Activated CD4-positive, alpha-beta T cell treated with anti-CD3 and anti-CD28 coated beads, Interleukin-2, amount 50 U/mL, for 16 hours (primary cell): Measurements from ENCODE around the gene SEC14L1.

Source experiments
- DNase-seq: peaks from one replicate; pipeline ENCODE4 v3.0.0-alpha.2; 2020

The SEC14L1 gene

DNA sequence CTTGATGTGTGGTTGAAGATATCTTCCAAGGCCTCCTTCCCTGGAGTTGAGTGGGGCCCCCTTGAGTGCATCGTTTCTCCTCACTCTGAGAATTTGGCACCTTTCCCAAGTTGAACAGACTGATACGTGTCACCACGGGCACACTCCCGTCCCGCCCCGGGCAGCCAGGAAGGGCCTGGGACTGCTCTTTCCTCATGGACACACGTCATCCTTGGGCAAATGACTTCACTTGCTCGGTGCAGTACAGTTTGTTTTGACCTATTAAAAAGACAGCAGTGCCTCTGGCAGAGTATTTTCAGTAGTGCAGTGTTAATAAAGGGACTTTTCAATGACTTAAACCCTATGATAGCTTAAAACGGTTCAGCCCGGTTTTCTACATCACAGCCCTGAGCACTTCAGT is 59.9 kb downstream of the SEC14L1 start:
- no peak for DNase-seq

DNA sequence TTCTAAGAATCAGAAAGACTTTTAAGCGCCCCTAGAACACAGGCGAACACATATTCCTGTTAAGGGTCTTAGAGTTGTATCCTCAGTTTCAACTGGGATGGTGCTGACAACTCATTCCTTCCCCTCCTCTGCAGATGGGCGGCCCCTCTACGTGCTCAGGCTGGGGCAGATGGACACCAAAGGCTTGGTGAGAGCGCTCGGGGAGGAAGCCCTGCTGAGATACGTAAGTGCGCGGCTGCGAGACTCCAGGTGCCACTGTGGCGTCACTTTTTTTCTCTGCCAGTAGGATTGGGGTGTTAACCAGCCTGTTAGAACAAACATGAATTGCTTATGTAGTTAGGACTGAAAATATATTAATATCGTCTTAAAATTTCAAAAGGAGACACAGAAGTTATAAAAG is 62.7 kb downstream of the SEC14L1 start:
- no peak for DNase-seq

- DNase-seq = no peak
Observed at GRCh38 chr17:77203846-77204245, 63.1 kb downstream of the SEC14L1 start.

DNA sequence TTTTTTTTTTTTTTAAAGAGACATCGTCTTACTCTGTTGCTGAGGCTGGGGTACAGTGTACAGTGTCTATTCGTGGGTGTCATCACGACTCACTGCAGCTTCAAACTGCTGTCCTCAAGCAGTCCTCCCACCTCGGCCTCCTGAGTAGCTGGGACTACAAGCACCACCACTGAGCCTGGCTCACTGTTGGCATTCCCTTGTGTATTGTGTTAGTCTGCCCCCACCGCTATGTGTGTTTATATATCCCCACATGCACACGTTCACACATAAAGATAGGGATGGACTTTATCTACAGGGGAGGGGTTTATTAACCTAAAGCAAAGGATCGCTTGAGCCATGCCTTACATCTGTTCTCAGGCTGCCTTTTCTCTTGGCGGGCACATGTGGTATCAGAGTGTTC is 63.8 kb downstream of the SEC14L1 start:
- DNase-seq = no peak

GRCh38 chr17:77205396-77206125 is 64.8 kb downstream of the SEC14L1 start:
- DNase-seq = no peak

DNA sequence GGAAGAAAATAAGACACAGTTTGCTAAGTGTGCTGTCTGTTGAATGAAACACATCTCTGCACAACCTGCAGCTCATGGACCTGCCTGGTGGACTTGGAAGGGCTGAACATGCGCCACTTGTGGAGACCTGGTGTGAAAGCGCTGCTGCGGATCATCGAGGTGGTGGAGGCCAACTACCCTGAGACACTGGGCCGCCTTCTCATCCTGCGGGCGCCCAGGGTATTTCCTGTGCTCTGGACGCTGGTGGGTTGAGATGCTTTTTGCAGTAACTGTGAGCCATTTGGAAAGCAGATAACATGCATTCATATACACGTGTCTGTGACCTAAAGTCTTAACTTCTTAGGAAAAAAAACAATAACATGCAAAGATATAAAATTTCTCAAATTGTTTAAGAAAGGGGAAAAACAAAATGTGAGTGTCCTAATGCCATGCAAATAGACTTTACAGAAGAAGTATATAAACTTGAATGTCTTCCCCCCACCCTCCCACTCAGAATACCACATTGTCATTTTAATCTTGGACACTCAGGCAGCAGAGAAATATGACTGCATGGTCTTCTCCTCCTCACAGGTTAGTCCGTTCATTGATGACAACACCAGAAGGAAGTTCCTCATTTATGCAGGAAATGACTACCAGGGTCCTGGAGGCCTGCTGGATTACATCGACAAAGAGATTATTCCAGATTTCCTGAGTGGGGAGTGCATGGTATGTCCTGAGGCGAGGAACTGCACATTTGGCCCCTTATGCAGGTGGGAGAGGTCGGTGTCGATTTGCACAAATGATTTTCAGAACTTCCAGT is 65.6 kb downstream of the SEC14L1 start:
- DNase-seq = no peak

DNA sequence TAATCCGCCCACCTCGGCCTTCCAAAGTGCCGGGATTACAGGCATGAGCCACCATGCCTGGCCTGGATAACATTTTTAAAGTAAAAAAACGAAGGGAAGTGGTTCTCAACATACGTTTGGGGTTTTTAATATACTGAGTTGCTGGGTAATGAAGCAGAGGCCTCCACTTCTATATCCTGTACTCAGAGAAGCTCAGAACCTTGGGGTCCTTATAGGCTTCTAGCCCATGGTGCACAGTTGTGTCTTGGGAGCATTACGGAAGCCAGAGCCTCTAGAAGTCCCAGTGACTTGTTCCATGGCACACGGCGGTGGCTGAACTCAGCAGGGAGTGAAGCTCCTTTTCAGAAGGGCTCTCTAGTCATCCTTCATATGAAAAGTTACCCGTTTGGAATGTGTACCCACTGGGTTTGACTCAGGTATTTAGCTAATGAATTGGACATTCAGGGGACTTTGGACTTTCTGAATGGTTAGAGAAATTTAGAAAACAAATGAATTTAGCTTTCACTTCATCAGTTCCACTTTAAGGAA is 67.0 kb downstream of the SEC14L1 start:
- DNase-seq = no peak

DNA sequence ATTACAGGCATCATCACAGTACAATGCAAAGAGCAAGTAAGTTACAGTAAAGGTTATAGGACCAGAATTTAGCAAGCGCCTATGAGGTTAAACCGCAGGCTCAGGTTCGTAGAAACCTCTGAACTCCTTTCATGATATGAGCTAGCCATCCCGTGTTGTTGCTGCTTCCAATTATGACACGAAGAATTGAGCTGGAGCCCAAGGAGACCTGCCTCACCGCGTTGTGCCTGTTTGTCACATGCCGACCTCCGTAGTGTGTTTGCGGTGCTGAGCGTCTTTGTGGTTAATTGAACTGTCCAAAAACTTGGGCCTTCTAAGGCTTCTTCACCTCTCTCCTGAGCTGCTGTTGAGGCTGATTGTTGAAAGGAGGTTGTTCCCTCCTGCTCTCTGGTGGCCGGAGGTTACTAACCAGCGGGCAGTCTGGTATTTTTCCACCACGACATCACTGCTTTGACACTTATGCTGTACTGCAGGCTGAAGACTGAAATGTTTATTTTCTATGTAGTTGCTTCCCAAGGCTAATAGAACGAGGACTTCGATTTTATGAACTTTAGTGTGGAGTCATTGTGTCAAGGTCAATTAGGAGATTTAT is 67.5 kb downstream of the SEC14L1 start:
- no peak for DNase-seq

GRCh38 chr17:77208856-77209255 is 68.1 kb downstream of the SEC14L1 start:
- no peak for DNase-seq

DNA sequence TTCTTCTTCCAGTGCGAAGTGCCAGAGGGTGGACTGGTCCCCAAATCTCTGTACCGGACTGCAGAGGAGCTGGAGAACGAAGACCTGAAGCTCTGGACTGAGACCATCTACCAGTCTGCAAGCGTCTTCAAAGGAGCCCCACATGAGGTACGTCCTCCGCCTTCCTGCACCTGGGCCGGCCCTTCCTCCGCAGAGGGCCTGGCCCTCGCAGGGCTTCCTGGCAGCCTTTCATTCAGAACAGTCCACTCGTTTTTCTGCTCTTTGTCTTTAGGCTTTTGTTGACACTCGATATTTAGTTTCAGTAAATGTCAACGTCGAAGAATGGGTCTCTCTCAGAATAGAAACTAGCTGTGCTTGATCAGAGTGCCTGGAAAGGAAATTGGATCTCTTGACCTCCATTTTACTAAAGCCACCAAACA is 68.6 kb downstream of the SEC14L1 start:
- no peak for DNase-seq

DNA sequence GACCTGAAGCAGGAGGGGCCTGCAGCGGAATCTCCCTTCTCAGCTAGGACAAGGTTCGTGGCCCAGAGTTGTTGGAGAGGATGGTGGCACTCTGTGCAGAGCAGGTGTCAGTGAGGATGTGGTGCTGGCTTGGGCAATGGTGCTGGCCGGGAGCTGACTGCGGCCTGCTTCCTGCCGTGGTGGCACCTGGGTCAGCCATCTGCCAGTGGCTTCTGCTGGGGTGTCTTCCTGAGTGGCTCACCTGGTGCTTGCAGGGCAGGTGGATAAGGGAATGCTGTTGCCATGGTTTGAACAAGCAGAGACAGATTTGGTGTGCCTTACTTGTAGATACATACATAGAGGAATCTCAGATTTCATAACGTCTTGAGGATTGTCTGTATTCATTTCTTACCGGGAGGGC is 69.6 kb downstream of the SEC14L1 start:
- no peak for DNase-seq

GRCh38 chr17:77210946-77211541 is 70.3 kb downstream of the SEC14L1 start:
- DNase-seq = no peak

DNA sequence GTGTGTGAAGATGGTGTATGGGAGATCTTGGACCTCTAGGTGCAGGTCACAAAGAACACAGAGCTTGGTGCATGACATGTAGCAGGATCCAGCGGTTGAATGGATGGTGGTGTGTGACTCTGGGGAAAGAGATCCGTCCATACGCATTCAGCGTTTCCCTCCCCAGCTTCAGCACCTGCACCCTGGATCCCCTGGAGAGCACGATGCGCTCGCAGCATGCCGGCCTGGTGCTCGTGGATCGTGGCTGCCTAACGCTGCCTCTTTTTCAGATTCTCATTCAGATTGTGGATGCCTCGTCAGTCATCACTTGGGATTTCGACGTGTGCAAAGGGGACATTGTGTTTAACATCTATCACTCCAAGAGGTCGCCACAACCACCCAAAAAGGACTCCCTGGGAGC is 70.9 kb downstream of the SEC14L1 start:
- DNase-seq = no peak

- DNase-seq = no peak
Observed at GRCh38 chr17:77212081-77212832, 71.5 kb downstream of the SEC14L1 start.

GRCh38 chr17:77212833-77213777 is 72.3 kb downstream of the SEC14L1 start:
- no peak for DNase-seq

DNA sequence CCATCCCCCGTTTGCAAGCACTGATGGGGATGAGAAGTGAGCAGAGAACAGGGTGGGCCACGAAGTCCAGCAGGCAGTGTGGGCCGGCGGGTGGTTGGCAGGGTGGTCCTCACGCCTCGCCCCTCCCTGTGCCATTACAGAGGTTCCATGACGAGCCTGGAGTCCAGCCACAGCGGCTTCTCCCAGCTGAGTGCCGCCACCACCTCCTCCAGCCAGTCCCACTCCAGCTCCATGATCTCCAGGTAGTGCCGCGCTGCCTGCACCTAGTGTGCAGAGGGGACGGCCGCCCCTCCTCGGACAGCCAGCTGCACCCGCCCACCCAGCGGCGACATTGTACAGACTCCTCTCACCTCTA is 73.0 kb downstream of the SEC14L1 start:
- DNase-seq = no peak

DNA sequence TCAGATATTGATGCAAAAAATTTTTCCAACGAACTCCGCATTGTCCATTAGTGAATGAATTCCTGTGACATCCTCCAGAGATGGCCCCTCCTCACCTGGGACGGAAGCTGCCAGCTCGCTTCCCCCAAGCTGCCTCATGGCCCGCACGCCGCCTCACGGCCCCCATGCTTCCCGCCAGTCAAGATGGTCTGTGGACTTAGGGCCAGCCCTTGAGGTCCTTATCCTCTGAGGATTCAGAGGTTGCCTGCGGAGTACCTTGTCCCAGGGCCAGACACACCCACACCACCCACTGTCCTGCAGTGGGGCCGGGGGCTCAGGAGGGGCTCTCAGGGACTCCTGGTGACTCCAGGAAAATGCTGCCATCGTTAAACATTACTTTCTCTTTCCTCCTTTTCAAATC is 73.6 kb downstream of the SEC14L1 start:
- DNase-seq = no peak

- no peak for DNase-seq
Observed at GRCh38 chr17:77214743-77215142, 74.0 kb downstream of the SEC14L1 start.

GRCh38 chr17:77215281-77215680 is 74.5 kb downstream of the SEC14L1 start:
- DNase-seq = no peak

DNA sequence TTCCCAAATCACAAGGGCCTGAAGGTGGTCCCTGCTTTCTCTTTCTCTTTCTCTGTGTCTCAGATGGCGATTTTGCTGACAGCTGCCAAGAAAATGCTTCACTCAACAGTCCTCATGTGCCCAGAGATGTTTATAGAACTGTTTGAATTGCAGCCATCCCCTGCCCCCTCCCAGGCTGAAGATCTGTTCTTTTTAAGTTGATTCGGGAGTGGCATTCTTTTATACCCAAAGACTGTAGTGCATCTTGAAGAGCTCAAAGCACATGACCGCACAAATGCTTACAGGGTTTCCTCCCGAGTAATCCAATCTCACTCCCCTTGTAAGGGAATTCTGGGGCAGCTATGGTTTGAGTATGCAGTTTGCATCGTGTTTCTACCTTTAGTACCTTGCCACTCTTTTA is 75.7 kb downstream of the SEC14L1 start:
- DNase-seq = no peak

DNA sequence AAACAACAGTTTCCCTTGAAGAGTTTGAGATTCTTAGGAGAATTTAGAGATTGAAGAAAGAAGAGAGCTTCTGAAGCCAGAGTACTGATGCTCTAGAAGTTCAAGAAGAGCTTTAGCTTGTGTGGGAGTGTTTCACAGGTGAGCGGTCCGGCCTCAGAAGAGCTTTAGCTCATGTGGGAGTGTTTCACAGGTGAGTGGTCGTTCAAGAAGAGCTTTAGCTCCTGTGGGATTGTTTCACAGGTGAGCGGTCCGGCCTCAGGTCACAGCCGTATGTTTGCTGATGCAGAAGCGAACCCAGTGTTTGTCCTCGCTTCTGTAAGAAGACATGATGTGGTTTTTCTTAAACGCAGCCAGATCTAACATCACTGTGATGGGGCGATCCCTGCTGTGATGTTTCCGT is 76.4 kb downstream of the SEC14L1 start:
- no peak for DNase-seq

DNA sequence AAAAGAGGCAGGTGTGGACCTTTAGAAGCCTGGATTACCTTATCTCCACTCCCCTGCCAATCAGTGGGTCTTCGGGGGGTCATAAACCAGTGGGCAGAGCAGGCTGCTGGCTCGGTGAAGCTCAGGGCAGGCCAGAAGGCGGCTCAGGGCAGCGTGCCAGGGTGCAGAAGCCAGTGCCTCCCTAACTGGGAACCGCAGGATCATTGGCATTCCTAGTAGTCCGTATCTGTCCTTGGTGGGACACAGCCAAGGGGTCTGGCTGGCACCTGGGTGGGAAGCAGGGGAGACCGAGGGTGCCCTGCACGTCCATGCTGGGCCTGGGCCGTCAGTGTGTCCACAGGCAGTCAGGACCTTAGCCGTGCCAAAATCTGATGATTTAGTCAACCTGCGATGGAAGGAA is 76.8 kb downstream of the SEC14L1 start:
- DNase-seq = no peak
